Neuron (in vitro differentiated cells): Measurements from ENCODE around the gene CACNA1F.

ENCODE experiments used
- H2AFZ ChIP-seq: one replicate; pipeline ENCODE4 v1.6.1; 2013; ENCODE audit warnings: low read depth, mild to moderate bottlenecking, inconsistent platforms, low read length, moderate library complexity
- H3K27me3 ChIP-seq: one replicate; pipeline ENCODE4 v1.6.1; 2013; ENCODE audit warnings: low read length; ENCODE audit not compliant: insufficient read depth
- H3K36me3 ChIP-seq: one replicate; pipeline ENCODE4 v1.6.1; 2013; ENCODE audit warnings: low read length; ENCODE audit not compliant: insufficient read depth
- H3K4me1 ChIP-seq: one replicate; pipeline ENCODE4 v1.6.1; 2013; ENCODE audit warnings: low read length; ENCODE audit not compliant: insufficient read depth
- H3K4me3 ChIP-seq: 2 replicates; pipeline ENCODE4 v1.5.1; 2013; ENCODE audit warnings: mild to moderate bottlenecking, low read length, moderate library complexity
- H3K9me3 ChIP-seq: one replicate; pipeline ENCODE4 v1.6.1; 2013; ENCODE audit warnings: low read length

Gene CACNA1F

DNA sequence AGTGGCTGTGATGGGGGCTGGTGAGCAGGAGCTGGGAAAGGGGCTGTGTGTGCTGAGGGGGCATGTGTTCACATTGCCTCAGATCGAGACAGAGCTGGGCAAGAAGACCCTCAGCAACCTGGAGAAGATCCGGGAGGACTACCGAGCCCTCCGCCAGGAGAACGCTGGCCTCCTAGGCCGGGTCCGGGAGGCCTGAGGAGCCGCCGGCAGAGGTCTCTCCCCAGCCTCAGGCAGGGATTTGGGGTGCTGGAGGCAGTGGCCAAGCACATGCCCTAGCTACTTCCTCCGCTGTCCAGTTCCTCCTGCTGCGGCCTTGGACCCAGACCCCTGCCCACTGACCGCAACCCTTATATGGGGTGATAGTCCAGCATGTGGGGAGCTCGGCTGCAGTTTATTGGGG lies 16.9 kb upstream of the CACNA1F start:
- H2AFZ ChIP-seq, result no peak overlapping the region
- H3K4me3 ChIP-seq, result no peak overlapping the region
- peaks cover 6% of the 10 kb centered on the region for H3K36me3 ChIP-seq
- no peaks in the 10 kb centered on the region for H3K27me3 ChIP-seq
- H3K4me1 ChIP-seq, result no peaks in the 10 kb centered on the region
- H3K9me3 ChIP-seq, result no peaks in the 10 kb centered on the region

DNA sequence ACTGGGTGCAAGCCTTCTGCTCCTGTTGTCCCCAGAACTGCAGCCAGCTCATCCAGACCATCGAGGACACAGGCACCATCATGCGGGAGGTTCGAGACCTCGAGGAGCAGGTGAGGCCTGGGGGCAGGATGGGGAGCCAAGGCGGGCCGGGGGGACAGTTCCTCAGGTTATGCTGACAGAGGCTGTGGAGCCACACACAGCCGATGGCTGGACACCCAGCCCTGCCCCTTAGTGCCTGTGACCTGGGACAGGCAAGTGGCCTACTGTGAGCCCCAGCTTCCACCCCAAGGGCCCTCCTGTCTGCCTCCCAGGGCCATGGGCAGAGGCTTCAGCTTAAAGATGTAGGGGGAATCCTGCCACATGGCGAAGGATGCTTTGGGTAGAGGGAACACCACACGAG lies 16.5 kb upstream of the CACNA1F start:
- no peak overlapping the region for H2AFZ ChIP-seq
- H3K4me1 ChIP-seq, result no peaks in the 10 kb centered on the region
- no peaks in the 10 kb centered on the region for H3K27me3 ChIP-seq
- H3K4me3 ChIP-seq, result no peak overlapping the region
- H3K9me3 ChIP-seq, result no peaks in the 10 kb centered on the region
- H3K36me3 ChIP-seq, result peaks cover 6% of the 10 kb centered on the region

- Histone ChIP-seq H3K4me1 (no peaks in the 10 kb centered on the region), H3K9me3 (no peaks in the 10 kb centered on the region), H2AFZ (no peak overlapping the region), H3K27me3 (no peaks in the 10 kb centered on the region), H3K4me3 (no peak overlapping the region), H3K36me3 (peaks cover 6% of the 10 kb centered on the region)
Observed at GRCh38 chrX:49249071-49249470, 15.9 kb upstream of the CACNA1F start.

DNA sequence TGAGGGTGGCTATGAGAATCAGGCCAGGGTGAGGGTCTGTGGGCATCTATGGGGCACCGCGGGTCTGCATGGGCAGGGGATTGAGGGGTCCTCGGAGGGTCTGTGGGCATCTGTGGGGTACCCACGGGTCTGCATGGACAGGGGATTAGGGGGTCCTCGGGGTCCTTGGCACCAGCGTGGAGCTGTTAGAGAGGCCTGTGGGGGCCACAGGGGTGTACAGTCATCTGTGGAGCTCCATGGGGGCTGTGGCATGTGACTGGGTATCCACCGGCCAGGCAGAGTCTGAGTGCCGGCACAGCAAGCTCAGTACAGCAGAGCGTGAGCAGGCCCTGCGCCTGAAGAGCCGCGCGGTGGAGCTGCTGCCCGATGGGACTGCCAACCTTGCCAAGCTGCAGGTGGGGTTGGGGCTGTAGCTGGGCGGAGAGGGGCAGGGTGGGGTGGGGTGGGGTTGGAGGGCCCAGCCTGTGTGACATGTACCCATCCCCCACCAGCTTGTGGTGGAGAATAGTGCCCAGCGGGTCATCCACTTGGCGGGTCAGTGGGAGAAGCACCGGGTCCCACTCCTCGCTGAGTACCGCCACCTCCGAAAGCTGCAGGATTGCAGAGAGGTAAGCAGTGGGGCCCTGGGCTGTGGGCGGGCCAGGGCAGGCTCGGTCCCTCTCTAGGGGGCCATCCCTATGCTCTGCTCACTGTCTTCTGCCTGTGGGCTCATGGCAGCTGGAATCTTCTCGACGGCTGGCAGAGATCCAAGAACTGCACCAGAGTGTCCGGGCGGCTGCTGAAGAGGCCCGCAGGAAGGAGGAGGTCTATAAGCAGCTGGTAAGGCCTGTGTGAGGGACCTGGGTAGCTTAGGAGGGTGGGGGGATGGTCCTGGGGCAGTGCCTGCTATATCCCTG lies 15.0 kb upstream of the CACNA1F start:
- Histone ChIP-seq H3K4me3 (no peak overlapping the region), H3K27me3 (no peaks in the 10 kb centered on the region), H3K4me1 (no peaks in the 10 kb centered on the region), H3K9me3 (no peaks in the 10 kb centered on the region), H3K36me3 (peaks cover 6% of the 10 kb centered on the region), H2AFZ (no peak overlapping the region)

DNA sequence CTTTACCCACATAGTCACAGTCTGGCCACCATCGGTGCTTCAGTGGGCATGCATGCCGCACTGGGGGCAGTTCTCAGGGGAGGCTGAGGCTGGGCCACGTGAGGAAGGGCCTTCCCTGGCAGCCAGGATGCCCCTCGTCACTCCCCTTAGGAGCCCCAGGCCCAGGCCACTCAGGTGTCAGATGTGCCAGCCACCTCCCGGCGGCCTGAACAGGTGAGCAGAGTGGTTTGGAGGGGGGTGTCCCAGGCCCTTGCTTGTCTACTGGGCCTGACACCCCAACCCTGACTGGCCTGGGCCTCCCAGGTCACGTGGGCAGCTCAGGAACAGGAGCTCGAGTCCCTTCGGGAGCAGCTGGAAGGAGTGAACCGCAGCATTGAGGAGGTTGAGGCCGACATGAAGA lies 14.2 kb upstream of the CACNA1F start:
- H3K4me1 ChIP-seq, result no peaks in the 10 kb centered on the region
- H3K27me3 ChIP-seq, result no peaks in the 10 kb centered on the region
- no peaks in the 10 kb centered on the region for H3K9me3 ChIP-seq
- H2AFZ ChIP-seq, result no peak overlapping the region
- no peak overlapping the region for H3K4me3 ChIP-seq
- peaks cover 6% of the 10 kb centered on the region for H3K36me3 ChIP-seq

DNA sequence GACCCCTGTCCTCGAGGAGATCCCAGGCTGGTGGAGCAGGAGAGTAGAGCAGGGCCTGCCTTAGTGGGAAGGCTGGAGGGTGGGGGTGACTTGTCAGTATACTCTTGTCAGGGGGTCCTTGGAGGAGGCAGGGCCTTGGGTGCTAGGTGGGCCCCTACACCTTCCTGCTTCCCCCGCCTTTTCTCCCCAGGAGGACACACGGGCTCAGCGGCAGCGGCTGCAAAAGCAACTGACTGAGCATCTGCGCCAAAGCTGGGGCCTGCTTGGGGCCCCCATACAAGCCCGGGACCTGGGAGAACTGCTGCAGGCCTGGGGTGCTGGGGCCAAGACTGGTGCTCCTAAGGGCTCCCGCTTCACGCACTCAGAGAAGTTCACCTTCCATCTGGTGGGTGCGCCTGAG lies 13.4 kb upstream of the CACNA1F start:
- Histone ChIP-seq H3K9me3 (no peaks in the 10 kb centered on the region), H3K4me3 (no peak overlapping the region), H3K36me3 (peaks cover 6% of the 10 kb centered on the region)

DNA sequence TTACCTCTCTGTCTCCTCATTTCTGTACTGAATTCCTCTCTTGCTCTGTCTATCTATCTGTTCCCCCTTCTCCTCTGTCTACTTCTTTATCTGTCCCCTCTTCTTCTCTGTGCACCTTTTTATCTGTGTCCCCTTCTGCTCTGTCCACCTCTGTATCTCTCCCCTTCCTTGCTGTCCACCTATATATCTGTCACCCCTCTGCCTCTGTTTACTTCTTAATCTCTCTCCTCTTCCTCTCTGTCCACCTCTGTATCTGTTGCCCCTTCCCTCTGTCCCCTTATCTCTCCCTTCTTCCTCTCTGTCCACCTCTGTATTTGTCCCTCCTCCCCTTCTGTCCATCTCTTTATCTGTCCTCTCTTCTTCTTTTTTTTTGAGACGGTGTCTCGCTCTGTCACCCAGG lies 11.1 kb upstream of the CACNA1F start:
- H3K9me3 ChIP-seq, result no peaks in the 10 kb centered on the region
- H3K4me3 ChIP-seq, result no peak overlapping the region
- H3K36me3 ChIP-seq, result peaks cover 6% of the 10 kb centered on the region
- no peaks in the 10 kb centered on the region for H3K27me3 ChIP-seq
- H3K4me1 ChIP-seq, result no peaks in the 10 kb centered on the region
- H2AFZ ChIP-seq, result no peak overlapping the region

More for the DNA sequence above, 13.4 kb upstream of the CACNA1F start:
- H3K27me3 ChIP-seq, result no peaks in the 10 kb centered on the region
- no peak overlapping the region for H2AFZ ChIP-seq
- no peaks in the 10 kb centered on the region for H3K4me1 ChIP-seq

DNA sequence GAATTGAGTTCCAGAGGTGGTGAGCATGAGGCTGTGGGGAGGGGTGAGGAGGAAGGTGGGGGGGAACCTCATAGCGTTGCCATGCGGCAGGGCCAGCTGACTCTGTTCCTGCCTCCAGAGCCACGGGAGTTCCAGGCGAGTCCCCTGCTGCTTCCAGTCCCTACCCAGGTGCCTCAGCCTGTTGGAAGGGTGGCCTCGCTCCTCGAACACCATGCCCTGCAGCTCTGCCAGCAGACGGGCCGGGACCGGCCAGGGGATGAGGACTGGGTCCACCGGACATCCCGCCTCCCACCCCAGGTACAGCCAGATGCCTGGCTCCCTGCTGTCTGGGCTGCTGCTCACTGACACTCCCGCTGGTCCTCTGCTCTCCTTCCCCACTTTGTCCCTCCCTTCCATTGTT lies 10.0 kb upstream of the CACNA1F start:
- no peaks in the 10 kb centered on the region for H3K4me1 ChIP-seq
- no peaks in the 10 kb centered on the region for H3K27me3 ChIP-seq
- H3K4me3 ChIP-seq, result no peak overlapping the region
- no peak overlapping the region for H2AFZ ChIP-seq
- no peaks in the 10 kb centered on the region for H3K9me3 ChIP-seq
- H3K36me3 ChIP-seq, result no peaks in the 10 kb centered on the region

DNA sequence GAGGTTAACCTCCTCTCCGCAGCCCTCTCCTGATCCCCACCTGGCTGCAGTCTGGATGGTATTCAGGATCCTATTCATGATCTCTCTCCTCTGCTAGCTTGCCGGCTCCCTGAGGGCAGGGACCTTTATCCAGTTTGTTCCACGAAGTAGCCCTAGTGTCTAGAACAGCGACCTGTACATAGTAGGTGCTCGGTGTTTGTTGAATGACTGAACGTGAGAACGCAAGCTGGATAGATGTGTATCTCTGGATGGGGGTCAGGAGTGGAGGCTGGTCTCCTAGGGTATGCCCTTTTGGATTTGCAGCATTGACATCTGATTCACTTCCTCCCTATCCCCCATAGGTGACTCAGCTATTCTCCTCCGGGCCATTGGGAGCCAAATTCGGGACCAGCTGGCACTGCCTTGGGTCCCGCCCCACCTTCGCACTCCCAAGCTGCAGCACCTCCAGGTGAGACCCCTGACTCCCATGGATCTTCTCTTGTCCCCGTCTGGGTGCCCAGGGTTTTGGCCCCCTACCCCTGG lies 9.5 kb upstream of the CACNA1F start:
- Histone ChIP-seq H3K4me3 (no peak overlapping the region), H3K9me3 (no peaks in the 10 kb centered on the region)

GRCh38 chrX:49238735-49239134 lies 5.6 kb upstream of the CACNA1F start:
- Histone ChIP-seq H3K36me3 (no peaks in the 10 kb centered on the region), H3K4me3 (no peak overlapping the region), H2AFZ (no peak overlapping the region), H3K9me3 (no peaks in the 10 kb centered on the region), H3K27me3 (no peaks in the 10 kb centered on the region), H3K4me1 (no peaks in the 10 kb centered on the region)

More for the DNA sequence above, 9.5 kb upstream of the CACNA1F start:
- Histone ChIP-seq H3K4me1 (no peaks in the 10 kb centered on the region), H3K36me3 (no peaks in the 10 kb centered on the region), H2AFZ (no peak overlapping the region), H3K27me3 (no peaks in the 10 kb centered on the region)

GRCh38 chrX:49237060-49237459 lies 3.9 kb upstream of the CACNA1F start:
- H3K36me3 ChIP-seq, result no peaks in the 10 kb centered on the region
- H3K27me3 ChIP-seq, result no peaks in the 10 kb centered on the region
- H3K9me3 ChIP-seq, result no peaks in the 10 kb centered on the region
- H3K4me1 ChIP-seq, result no peaks in the 10 kb centered on the region
- no peak overlapping the region for H2AFZ ChIP-seq
- no peak overlapping the region for H3K4me3 ChIP-seq

GRCh38 chrX:49233887-49234555 lies 881 bp upstream of the CACNA1F start:
- H3K27me3 ChIP-seq, result no peaks in the 10 kb centered on the region
- no peaks in the 10 kb centered on the region for H3K9me3 ChIP-seq
- no peak overlapping the region for H2AFZ ChIP-seq
- H3K4me3 ChIP-seq, result no peak overlapping the region
- no peaks in the 10 kb centered on the region for H3K4me1 ChIP-seq
- no peaks in the 10 kb centered on the region for H3K36me3 ChIP-seq

DNA sequence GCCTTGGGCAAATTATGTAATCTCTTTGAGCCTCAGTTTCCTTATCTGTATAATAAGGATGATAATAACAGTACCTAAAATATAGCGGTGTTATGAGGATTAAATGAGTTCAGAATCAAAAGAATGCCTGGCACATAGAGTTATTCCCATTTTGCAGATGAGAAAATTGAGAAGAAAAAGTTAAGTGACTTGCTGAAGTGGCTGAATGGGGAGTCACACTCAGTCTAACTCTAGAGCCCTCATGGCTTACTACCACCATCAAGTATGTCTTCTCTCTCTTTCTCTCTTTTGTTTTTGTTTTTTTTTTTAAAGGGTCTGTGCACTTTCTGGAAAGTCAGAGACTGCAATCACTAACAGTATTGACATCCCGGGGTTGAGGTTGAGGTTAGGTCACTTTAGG lies 615 bp downstream of the CACNA1F start:
- H3K9me3 ChIP-seq, result no peaks in the 10 kb centered on the region
- H3K4me3 ChIP-seq, result no peak overlapping the region
- H3K27me3 ChIP-seq, result no peaks in the 10 kb centered on the region
- H2AFZ ChIP-seq, result no peak overlapping the region
- no peaks in the 10 kb centered on the region for H3K4me1 ChIP-seq
- H3K36me3 ChIP-seq, result no peaks in the 10 kb centered on the region
